OCI-LY7 (cell line): ENCODE data around the gene ISM2. TPM values are rescaled to one million over a fixed set of nuclear protein-coding genes. Genes with fewer than 3 reads are reported as not detected.

Experiments
- BruUV-seq: library from RNA; stranded (reverse); fragments of 400-500 nt; replicated peaks from 2 replicates; lab custom pipeline; 2021; lab: Mats Ljungman, UMichigan
- CTCF ChIA-PET: fragments of 300-600 bp; sonication (Branson Sonifier 250); formaldehyde crosslinking; loops from one replicate; lab custom pipeline; 2022; ENCODE audit warnings: antibody characterized with exemption; ENCODE audit not compliant: unreplicated experiment; lab: Charles Lee
- POLR2A ChIA-PET: fragments of 300-600 bp; sonication (Branson Sonifier 250); formaldehyde crosslinking; loops from one replicate; lab custom pipeline; 2022; ENCODE audit warnings: antibody characterized with exemption; lab: Charles Lee
- DNase-seq: peaks from one replicate; pipeline ENCODE4 v3.0.0-alpha.2; 2015; ENCODE audit warnings: low spot score
- H2AFZ ChIP-seq: fragments of 200-600 bp; sonication (generic), shearing (Covaris generic); 2 replicates; pipeline ENCODE4 v1.6.1; 2014; ENCODE audit warnings: mild to moderate bottlenecking, antibody characterized with exemption, low read length, moderate library complexity
- H3K27ac ChIP-seq: fragments of 200-600 bp; sonication (generic); 2 replicates; pipeline ENCODE4 v1.5.1; 2014; ENCODE audit warnings: mixed run types, low read depth, mild to moderate bottlenecking, moderate library complexity, low read length, inconsistent platforms; ENCODE audit not compliant: poor library complexity, severe bottlenecking
- H3K36me3 ChIP-seq: fragments of 200-600 bp; sonication (generic); 2 replicates; pipeline ENCODE4 v1.6.1; 2014; ENCODE audit warnings: mild to moderate bottlenecking, antibody characterized with exemption, low read length, moderate library complexity, mixed read lengths; ENCODE audit not compliant: insufficient read depth
- H3K4me1 ChIP-seq: fragments of 200-600 bp; sonication (generic); 2 replicates; pipeline ENCODE4 v1.5.1; 2014; ENCODE audit warnings: mild to moderate bottlenecking, low read length; ENCODE audit not compliant: insufficient read depth, poor library complexity, severe bottlenecking
- H3K4me2 ChIP-seq: fragments of 200-600 bp; sonication (generic); 2 replicates; pipeline ENCODE4 v1.6.1; 2014; ENCODE audit warnings: mild to moderate bottlenecking, low read length
- H3K4me3 ChIP-seq: fragments of 200-600 bp; sonication (generic); 2 replicates; pipeline ENCODE4 v1.5.1; 2014; ENCODE audit warnings: mild to moderate bottlenecking, low read depth, low read length; ENCODE audit not compliant: poor library complexity, severe bottlenecking
- H3K79me2 ChIP-seq: fragments of 200-600 bp; sonication (generic); 2 replicates; pipeline ENCODE4 v1.6.1; 2016; ENCODE audit warnings: low read depth, mild to moderate bottlenecking, low read length, moderate library complexity, mixed read lengths; ENCODE audit not compliant: insufficient read depth
- H3K9me2 ChIP-seq: fragments of 200-600 bp; sonication (generic); 2 replicates; pipeline ENCODE4 v1.6.1; 2016; ENCODE audit warnings: mild to moderate bottlenecking, low read length, mixed read lengths; ENCODE audit not compliant: insufficient read depth
- H3K9me3 ChIP-seq: fragments of 200-600 bp; sonication (generic); 2 replicates; pipeline ENCODE4 v1.6.1; 2014; ENCODE audit warnings: mild to moderate bottlenecking, mixed run types, low read length, mixed read lengths
- H4K20me1 ChIP-seq: fragments of 200-600 bp; sonication (generic); 2 replicates; pipeline ENCODE4 v1.6.1; 2014; ENCODE audit warnings: mild to moderate bottlenecking, antibody characterized with exemption, low read length, moderate library complexity, mixed read lengths; ENCODE audit not compliant: insufficient read depth
- CTCF ChIP-seq: fragments of 200-600 bp; sonication (generic); conservative IDR thresholded peaks from 2 replicates; pipeline ENCODE4 v1.5.1; 2014; ENCODE audit warnings: mild to moderate bottlenecking, antibody characterized with exemption, low read length, moderate library complexity, mixed read lengths
- EZH2phosphoT487 ChIP-seq: fragments of 200-600 bp; sonication (generic); IDR thresholded peaks from 2 replicates; pipeline ENCODE4 v1.6.1; 2018; ENCODE audit warnings: low read depth, borderline replicate concordance, mild to moderate bottlenecking, mixed run types, antibody characterized with exemption, low read length, moderate library complexity, mixed read lengths
- intact Hi-C: fragments of 100-400 bp; cut with micrococcal nuclease; formaldehyde crosslinking; loops from one replicate; pipeline ENCODE4 v1.10.0; 2022; ENCODE audit not compliant: unreplicated experiment
- total RNA-seq, 2 experiments: library from RNA; depleted of rRNA in 1 of 2; stranded (reverse); fragments of >200 nt in 1 of 2; shearing (Covaris generic) in 1 of 2; gene quantifications; 2 replicates each; pipeline ENCODE4 v1.2.3, GENCODE V29; 2014 to 2022

Gene ISM2
- total RNA-seq, 2 experiments from 2014 or later = not detected

GRCh38 chr14:77489041-77489440, 9.6 kb downstream of the ISM2 start:
- H3K79me2 ChIP-seq = no peaks in the 10 kb centered on the region
- no peak overlapping the region for H3K4me2 ChIP-seq
- no peaks in the 10 kb centered on the region for H3K36me3 ChIP-seq
- intact Hi-C loops = no loop called here
- H3K27ac ChIP-seq = no peak overlapping the region
- no peaks in the 10 kb centered on the region for H3K4me1 ChIP-seq
- H3K4me3 ChIP-seq = no peak overlapping the region
- no peaks in the 10 kb centered on the region for H4K20me1 ChIP-seq
- POLR2A ChIA-PET = interaction anchor here (0.6 to 0.7 kb wide), 3 partner anchors 28 to 221 kb away, joined by 3 read pairs; no protein-coding TSS in a partner anchor
- no TSS peak for BruUV-seq
- CTCF ChIA-PET = no interaction called here
- H2AFZ ChIP-seq = no peak overlapping the region
- TF ChIP-seq CTCF (no peak), EZH2phosphoT487 (no peak)
- no peak for DNase-seq
- H3K9me3 ChIP-seq = no peaks in the 10 kb centered on the region
- H3K9me2 ChIP-seq = no peaks in the 10 kb centered on the region

GRCh38 chr14:77488558-77488957, 10.1 kb downstream of the ISM2 start:
- DNase-seq = no peak
- ChIA-PET POLR2A (interaction anchor here (0.6 kb wide), 2 partner anchors 29 to 162 kb away, joined by 3 read pairs; no protein-coding TSS in a partner anchor), CTCF (no interaction called here)
- Histone ChIP-seq H3K9me3 (no peaks in the 10 kb centered on the region), H3K36me3 (no peaks in the 10 kb centered on the region), H4K20me1 (no peaks in the 10 kb centered on the region), H3K27ac (no peak overlapping the region), H3K79me2 (no peaks in the 10 kb centered on the region), H3K4me3 (no peak overlapping the region), H3K9me2 (no peaks in the 10 kb centered on the region), H3K4me2 (no peak overlapping the region), H2AFZ (no peak overlapping the region), H3K4me1 (no peaks in the 10 kb centered on the region)
- TF ChIP-seq EZH2phosphoT487 (no peak), CTCF (no peak)
- intact Hi-C loops = no loop called here
- no TSS peak for BruUV-seq

GRCh38 chr14:77485901-77486678, 12.5 kb downstream of the ISM2 start:
- H3K4me3 ChIP-seq = no peak overlapping the region
- no peaks in the 10 kb centered on the region for H3K4me1 ChIP-seq
- no peaks in the 10 kb centered on the region for H3K36me3 ChIP-seq
- ChIA-PET CTCF (no interaction called here), POLR2A (no interaction called here)
- TF ChIP-seq CTCF = no peak
- TF ChIP-seq EZH2phosphoT487 = no peak
- H2AFZ ChIP-seq = no peak overlapping the region
- DNase-seq = no peak
- no peaks in the 10 kb centered on the region for H4K20me1 ChIP-seq
- H3K79me2 ChIP-seq = no peaks in the 10 kb centered on the region
- no peaks in the 10 kb centered on the region for H3K9me2 ChIP-seq
- no peaks in the 10 kb centered on the region for H3K9me3 ChIP-seq
- intact Hi-C loops = no loop called here
- no peak overlapping the region for H3K4me2 ChIP-seq
- no TSS peak for BruUV-seq
- H3K27ac ChIP-seq = no peak overlapping the region
